Islet precursor cell (in vitro differentiated cells): Measurements from ENCODE around the gene VIPR2.

Experiments used
- DNase-seq: peaks from one replicate; pipeline ENCODE4 v3.0.0-alpha.2; 2018

Gene VIPR2

GRCh38 chr7:159022238-159022993, 122.3 kb downstream of the VIPR2 start:
- peak; percentile 40 for DNase-seq

GRCh38 chr7:159020987-159021386, 123.7 kb downstream of the VIPR2 start:
- peak; percentile 78 for DNase-seq

GRCh38 chr7:159019111-159019510, 125.6 kb downstream of the VIPR2 start:
- DNase-seq: no peak

- DNase-seq: no peak
Observed at GRCh38 chr7:159017741-159018140, 126.9 kb downstream of the VIPR2 start.

GRCh38 chr7:159017210-159017609, 127.5 kb downstream of the VIPR2 start:
- no peak for DNase-seq

GRCh38 chr7:159016591-159016990, 128.1 kb downstream of the VIPR2 start:
- DNase-seq: no peak

- DNase-seq: no peak
Observed at GRCh38 chr7:159015454-159016410, 128.9 kb downstream of the VIPR2 start.

GRCh38 chr7:159015081-159015453, 129.6 kb downstream of the VIPR2 start:
- no peak for DNase-seq

GRCh38 chr7:159014297-159015062, 130.2 kb downstream of the VIPR2 start:
- DNase-seq: no peak

- DNase-seq: no peak
Observed at GRCh38 chr7:159013825-159014289, 130.8 kb downstream of the VIPR2 start.

- DNase-seq: no peak
Observed at GRCh38 chr7:159013181-159013690, 131.4 kb downstream of the VIPR2 start.

GRCh38 chr7:159012353-159013069, 132.2 kb downstream of the VIPR2 start:
- no peak for DNase-seq

- DNase-seq: no peak
Observed at GRCh38 chr7:159011722-159012022, 133.0 kb downstream of the VIPR2 start.

- no peak for DNase-seq
Observed at GRCh38 chr7:159010937-159011721, 133.5 kb downstream of the VIPR2 start.

GRCh38 chr7:159010411-159010810, 134.3 kb downstream of the VIPR2 start:
- no peak for DNase-seq

- DNase-seq: no peak
Observed at GRCh38 chr7:159009951-159010350, 134.7 kb downstream of the VIPR2 start.

- no peak for DNase-seq
Observed at GRCh38 chr7:159008417-159008816, 136.2 kb downstream of the VIPR2 start.

GRCh38 chr7:159007996-159008389, 136.7 kb downstream of the VIPR2 start:
- no peak for DNase-seq

- no peak for DNase-seq
Observed at GRCh38 chr7:159007364-159007995, 137.2 kb downstream of the VIPR2 start.

- no peak for DNase-seq
Observed at GRCh38 chr7:159006610-159007130, 138.0 kb downstream of the VIPR2 start.
